Uterus (tissue), 4 donors: Measurements from ENCODE around the gene JARID2. TPM values are rescaled to one million over a fixed set of nuclear protein-coding genes. Genes with fewer than 3 reads are reported as not detected.

Experiments used
- DNase-seq, 2 donors: peaks; one replicate each; pipeline ENCODE4 v3.0.0-alpha.2; 2019 to 2020
- H3K27ac ChIP-seq, 2 donors: fragments of 200-600 bp; sonication (generic); 1 replicate in 1 of 2; 2 replicates in 1 of 2; pipeline ENCODE4 v1.5.1; 2016 to 2018
- H3K27me3 ChIP-seq, 2 donors: fragments of 200-600 bp; sonication (generic); one replicate each; pipeline ENCODE4 v1.5.1; 2018 to 2019; ENCODE audit warnings: control low read depth in 1 of 2
- H3K36me3 ChIP-seq, 2 donors: fragments of 200-600 bp; sonication (generic); one replicate each; pipeline ENCODE4 v1.5.1; 2019; ENCODE audit warnings: control low read depth in 1 of 2
- H3K4me1 ChIP-seq, 2 donors: fragments of 200-600 bp; sonication (generic); one replicate each; pipeline ENCODE4 v1.5.1; 2018 to 2019; ENCODE audit warnings: control low read depth in 1 of 2
- H3K4me3 ChIP-seq, 2 donors: fragments of 200-600 bp; sonication (generic); 1 replicate in 1 of 2; 2 replicates in 1 of 2; pipeline ENCODE4 v1.5.1; 2018 to 2019; ENCODE audit warnings: mild to moderate bottlenecking in 1 of 2
- H3K9me3 ChIP-seq, 2 donors: fragments of 200-600 bp; sonication (generic); one replicate each; pipeline ENCODE4 v1.5.1; 2019; ENCODE audit warnings: control low read depth in 1 of 2
- POLR2A ChIP-seq, 2 donors: fragments of 450-650 bp; IDR thresholded peaks; one replicate each; pipeline ENCODE4 v1.6.1; 2016; ENCODE audit warnings: antibody characterized with exemption in 2 of 2, mild to moderate bottlenecking in 1 of 2, moderate library complexity in 1 of 2
- intact Hi-C: fragments of 100-400 bp; cut with DNase I; formaldehyde crosslinking; loops from one replicate; pipeline ENCODE4 v1.15.1; 2023; ENCODE audit warnings: low total_unique reads
- total RNA-seq, 4 donors: library from RNA; depleted of rRNA in 3 of 4; stranded (reverse); fragments of >200 nt in 3 of 4; gene quantifications; one replicate each; pipeline versions ENCODE4 v1.1.0 to v1.2.4, GENCODE V29; 2014 to 2023
- TF ChIP-seq, protein P1 (sequence below), 4 experiments: fragments of 200-600 bp in 2 of 4; fragments of 450-650 bp in 2 of 4; sonication (generic) in 2 of 4; IDR thresholded peaks; one replicate each; pipeline ENCODE4 v1.5.1; 2016 to 2019; ENCODE audit warnings: antibody characterized with exemption in 4 of 4, mild to moderate bottlenecking in 2 of 4, moderate library complexity in 1 of 4
- donor health status: DM: yes; HTN: yes; CAD: no.

JARID2 gene
- total RNA-seq, 4 donors from 2014 or later = 2.6 to 15.8 (median 8.0) TPM

DNA sequence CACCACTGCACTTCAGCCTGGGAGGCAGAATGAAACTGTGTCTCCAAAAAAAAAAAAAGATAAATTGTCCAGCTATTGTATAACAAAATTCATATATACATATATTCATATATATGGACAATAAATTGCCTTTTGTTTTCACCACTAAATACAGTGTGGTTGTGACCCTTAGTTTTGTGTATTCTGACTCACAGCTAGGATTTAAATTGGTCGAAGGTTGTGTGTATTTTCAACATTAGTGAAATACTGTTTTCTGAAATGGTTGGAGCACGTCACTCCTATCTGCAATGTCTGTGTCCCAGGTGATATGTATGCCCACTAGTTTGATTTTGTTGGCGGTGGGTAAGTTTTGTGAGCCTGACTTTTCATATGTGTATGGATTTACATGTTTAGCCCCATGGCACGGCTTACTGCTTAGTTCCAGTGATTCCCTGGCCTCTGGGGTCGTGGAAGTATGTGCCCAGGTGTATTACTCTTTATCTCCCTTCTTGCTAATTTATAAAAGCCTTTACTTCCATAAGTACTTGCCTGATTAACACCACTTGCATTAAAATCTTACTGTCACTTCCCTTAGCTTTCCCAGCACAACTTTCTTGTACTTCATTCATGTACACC is 33.3 kb downstream of the JARID2 start:
- Histone ChIP-seq H3K27me3 (no peaks in the 10 kb centered on the region), H3K27ac (no peak overlapping the region), H3K4me3 (no peak overlapping the region), H3K36me3 (no peaks in the 10 kb centered on the region), H3K9me3 (no peaks in the 10 kb centered on the region), H3K4me1 (peaks cover 0 to 11% of the 10 kb centered on the region in 2 donors)
- TF ChIP-seq, protein P1, sequence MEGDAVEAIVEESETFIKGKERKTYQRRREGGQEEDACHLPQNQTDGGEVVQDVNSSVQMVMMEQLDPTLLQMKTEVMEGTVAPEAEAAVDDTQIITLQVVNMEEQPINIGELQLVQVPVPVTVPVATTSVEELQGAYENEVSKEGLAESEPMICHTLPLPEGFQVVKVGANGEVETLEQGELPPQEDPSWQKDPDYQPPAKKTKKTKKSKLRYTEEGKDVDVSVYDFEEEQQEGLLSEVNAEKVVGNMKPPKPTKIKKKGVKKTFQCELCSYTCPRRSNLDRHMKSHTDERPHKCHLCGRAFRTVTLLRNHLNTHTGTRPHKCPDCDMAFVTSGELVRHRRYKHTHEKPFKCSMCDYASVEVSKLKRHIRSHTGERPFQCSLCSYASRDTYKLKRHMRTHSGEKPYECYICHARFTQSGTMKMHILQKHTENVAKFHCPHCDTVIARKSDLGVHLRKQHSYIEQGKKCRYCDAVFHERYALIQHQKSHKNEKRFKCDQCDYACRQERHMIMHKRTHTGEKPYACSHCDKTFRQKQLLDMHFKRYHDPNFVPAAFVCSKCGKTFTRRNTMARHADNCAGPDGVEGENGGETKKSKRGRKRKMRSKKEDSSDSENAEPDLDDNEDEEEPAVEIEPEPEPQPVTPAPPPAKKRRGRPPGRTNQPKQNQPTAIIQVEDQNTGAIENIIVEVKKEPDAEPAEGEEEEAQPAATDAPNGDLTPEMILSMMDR (IDR thresholded peaks at IDR 0.05) = no peak
- no peak for TF ChIP-seq POLR2A (IDR thresholded peaks at IDR 0.05)
- no peak for DNase-seq
- intact Hi-C loops = no loop called here

DNA sequence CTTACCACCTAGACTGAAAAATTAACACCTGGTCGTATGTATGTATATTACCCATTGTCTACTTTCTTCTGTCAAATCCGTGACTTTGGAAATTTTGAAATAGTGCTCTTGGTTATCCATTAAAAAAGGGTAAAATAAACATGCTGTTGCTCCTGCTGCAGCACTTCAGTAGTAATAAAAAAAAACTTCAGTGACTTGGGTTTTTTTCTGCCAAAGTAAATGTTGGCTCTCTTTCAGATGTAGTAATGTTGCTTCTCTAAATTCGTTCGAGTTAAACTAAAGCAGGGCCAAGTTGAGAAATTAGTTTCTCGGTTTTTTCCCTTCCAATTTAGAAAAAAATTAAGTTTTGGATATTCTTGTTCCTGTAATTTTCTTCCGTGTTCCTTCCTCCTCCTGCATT is 34.2 kb downstream of the JARID2 start:
- Histone ChIP-seq H3K27me3 (no peaks in the 10 kb centered on the region), H3K9me3 (no peaks in the 10 kb centered on the region), H3K4me3 (no peak overlapping the region), H3K4me1 (peaks cover 0 to 11% of the 10 kb centered on the region in 2 donors), H3K27ac (no peak overlapping the region), H3K36me3 (no peaks in the 10 kb centered on the region)
- no peak for DNase-seq
- intact Hi-C loops = no loop called here
- TF ChIP-seq, protein P1 (IDR thresholded peaks at IDR 0.05) = no peak
- no peak for TF ChIP-seq POLR2A (IDR thresholded peaks at IDR 0.05)

DNA sequence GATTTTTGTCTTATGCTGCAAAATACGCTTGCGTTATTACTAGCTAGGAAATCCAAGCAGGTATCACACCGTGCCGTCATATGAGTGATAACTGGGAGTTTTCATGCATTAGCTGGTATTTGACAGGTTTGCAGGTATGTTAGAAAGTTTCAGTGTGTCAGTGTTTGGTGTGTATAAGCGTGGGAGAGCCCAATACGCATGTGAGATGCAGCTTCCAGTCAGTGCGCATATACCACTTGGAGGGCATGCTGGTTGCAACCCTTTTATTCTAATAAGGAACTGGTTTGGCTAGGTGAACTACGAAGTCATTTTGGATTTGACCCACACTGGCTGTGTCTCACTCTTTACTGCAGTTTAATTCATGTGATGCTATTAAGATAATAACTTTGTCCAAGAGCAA is 35.1 kb downstream of the JARID2 start:
- no peaks in the 10 kb centered on the region for H3K9me3 ChIP-seq
- TF ChIP-seq, protein P1 (IDR thresholded peaks at IDR 0.05) = no peak
- TF ChIP-seq POLR2A (IDR thresholded peaks at IDR 0.05) = no peak

DNA sequence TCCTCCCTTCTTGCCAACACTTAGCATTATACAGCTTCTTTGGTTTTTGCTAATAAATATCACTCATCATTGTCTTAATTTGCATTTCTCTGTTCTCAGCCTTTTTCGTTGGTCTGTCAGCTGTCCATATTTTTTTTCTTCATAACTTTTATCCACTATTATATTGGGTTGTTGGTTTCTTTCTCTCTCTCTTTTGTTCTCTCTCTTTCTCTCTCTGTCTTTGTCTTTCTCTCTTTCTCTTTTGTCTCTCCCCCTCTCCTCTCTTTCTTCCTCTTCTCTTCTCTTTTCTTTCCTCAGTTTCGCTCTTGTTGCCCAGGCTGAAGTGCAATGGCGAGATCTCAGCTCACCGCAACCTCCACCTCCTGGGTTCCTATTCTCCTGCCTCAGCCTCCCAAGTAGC is 36.5 kb downstream of the JARID2 start:
- no peak overlapping the region for H3K27ac ChIP-seq
- TF ChIP-seq, protein P1 (IDR thresholded peaks at IDR 0.05) = no peak
- no peak for TF ChIP-seq POLR2A (IDR thresholded peaks at IDR 0.05)
- DNase-seq = no peak
- H3K4me1 ChIP-seq = peaks cover 0 to 11% of the 10 kb centered on the region in 2 donors
- H3K36me3 ChIP-seq = no peaks in the 10 kb centered on the region
- H3K9me3 ChIP-seq = no peaks in the 10 kb centered on the region
- intact Hi-C loops = no loop called here
- no peak overlapping the region for H3K4me3 ChIP-seq
- no peaks in the 10 kb centered on the region for H3K27me3 ChIP-seq

More for the DNA sequence above, 35.1 kb downstream of the JARID2 start:
- intact Hi-C loops = no loop called here
- no peak overlapping the region for H3K27ac ChIP-seq
- H3K27me3 ChIP-seq = no peaks in the 10 kb centered on the region
- peaks cover 0 to 11% of the 10 kb centered on the region in 2 donors for H3K4me1 ChIP-seq
- no peak overlapping the region for H3K4me3 ChIP-seq
- DNase-seq = no peak
- no peaks in the 10 kb centered on the region for H3K36me3 ChIP-seq

DNA sequence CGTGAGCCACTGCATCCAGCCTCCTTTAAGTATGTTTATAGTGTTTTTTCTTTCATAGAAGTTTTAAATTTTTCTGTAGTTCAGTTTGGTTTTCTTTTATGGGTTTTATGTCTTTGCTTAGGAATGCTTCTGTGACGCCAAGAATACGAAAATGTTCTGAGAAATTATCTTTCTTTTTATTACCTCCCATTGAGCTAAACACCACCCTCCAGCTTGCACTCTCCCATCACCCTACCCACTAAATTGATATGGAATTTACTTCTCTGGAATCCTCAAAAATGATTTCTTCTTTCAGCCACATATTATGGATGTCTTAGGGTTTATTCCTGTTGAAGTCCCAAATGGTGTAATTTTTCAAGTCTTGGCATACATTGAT is 38.1 kb downstream of the JARID2 start:
- Histone ChIP-seq H3K4me3 (no peak overlapping the region), H3K27me3 (no peaks in the 10 kb centered on the region), H3K4me1 (peaks cover 0 to 11% of the 10 kb centered on the region in 2 donors), H3K36me3 (no peaks in the 10 kb centered on the region), H3K27ac (no peak overlapping the region), H3K9me3 (no peaks in the 10 kb centered on the region)
- no peak for TF ChIP-seq POLR2A (IDR thresholded peaks at IDR 0.05)
- TF ChIP-seq, protein P1 (IDR thresholded peaks at IDR 0.05) = no peak
- intact Hi-C loops = no loop called here
- no peak for DNase-seq
